IMR-90 (cell line): ENCODE results near the gene IMPDH1. TPM values are rescaled to one million over a fixed set of nuclear protein-coding genes. Genes with fewer than 3 reads are reported as not detected.

Source experiments
- ATAC-seq: fragments of 200-7000 bp; cut with Tn5 transposase; 2 replicates; pipeline ENCODE4 v1.9.1; 2020; ENCODE audit warnings: low read depth, mild to moderate bottlenecking, moderate library complexity
- BruUV-seq: library from RNA; stranded (reverse); fragments of 400-500 nt; replicated peaks from 2 replicates; lab custom pipeline; 2021; lab: Mats Ljungman, UMichigan
- CTCF ChIA-PET: fragments of 300-600 bp; formaldehyde crosslinking; extraction: SDS; loops from one replicate; lab custom pipeline; 2021; ENCODE audit warnings: antibody characterized with exemption; lab: Yijun Ruan, JAX
- POLR2A ChIA-PET: fragments of 300-600 bp; sonication (Branson Sonifier 250); formaldehyde crosslinking; loops from one replicate; lab custom pipeline; 2022; ENCODE audit warnings: antibody characterized with exemption; ENCODE audit not compliant: unreplicated experiment; lab: Charles Lee
- DNase-seq: peaks from one replicate; pipeline ENCODE4 v3.0.0; 2013
- H2AFZ ChIP-seq: replicated peaks from 2 replicates; pipeline ENCODE3; 2013; ENCODE audit warnings: low read length, mild to moderate bottlenecking; ENCODE audit not compliant: poor library complexity
- H2AK5ac ChIP-seq: 2 replicates; pipeline ENCODE4 v1.6.1; 2013; ENCODE audit warnings: low read depth, low read length, inconsistent platforms
- H2AK9ac ChIP-seq: replicated peaks from 2 replicates; pipeline ENCODE3; 2013; ENCODE audit warnings: mild to moderate bottlenecking, low read depth, low read length, moderate library complexity; ENCODE audit not compliant: poor library complexity
- H2BK120ac ChIP-seq: 2 replicates; pipeline ENCODE4 v1.6.1; 2013; ENCODE audit warnings: low read depth, low read length, inconsistent platforms
- H2BK15ac ChIP-seq: 3 replicates; pipeline ENCODE4 v1.6.1; 2013; ENCODE audit warnings: low read depth, low read length, inconsistent platforms
- H2BK20ac ChIP-seq: 2 replicates; pipeline ENCODE4 v1.6.1; 2013; ENCODE audit warnings: low read depth, mild to moderate bottlenecking, inconsistent platforms, low read length, moderate library complexity
- H2BK5ac ChIP-seq: 2 replicates; pipeline ENCODE4 v1.6.1; 2013; ENCODE audit warnings: mild to moderate bottlenecking, low read depth, low read length, inconsistent platforms; ENCODE audit not compliant: poor library complexity, severe bottlenecking
- H3K14ac ChIP-seq: replicated peaks from 2 replicates; pipeline ENCODE4 v1.6.1; 2013; ENCODE audit warnings: low read depth, low read length, inconsistent platforms
- H3K18ac ChIP-seq: 2 replicates; pipeline ENCODE4 v1.6.1; 2013; ENCODE audit warnings: low read depth, low read length, control low read depth
- H3K23ac ChIP-seq: 2 replicates; pipeline ENCODE4 v1.6.1; 2013; ENCODE audit warnings: low read depth, low read length, inconsistent platforms
- H3K27ac ChIP-seq: 2 replicates; pipeline ENCODE4 v1.5.1; 2013; ENCODE audit warnings: mild to moderate bottlenecking, control low read depth, low read length; ENCODE audit not compliant: insufficient read depth
- H3K27me3 ChIP-seq: 2 replicates; pipeline ENCODE4 v1.6.1; 2013; ENCODE audit warnings: low read length; ENCODE audit not compliant: control insufficient read depth, insufficient read depth
- H3K36me3 ChIP-seq: 2 replicates; pipeline ENCODE4 v1.6.1; 2013; ENCODE audit warnings: low read length, mixed read lengths; ENCODE audit not compliant: control insufficient read depth, insufficient read depth
- H3K4ac ChIP-seq: 2 replicates; pipeline ENCODE4 v1.6.1; 2013; ENCODE audit warnings: low read depth, low read length, inconsistent platforms
- H3K4me1 ChIP-seq: 2 replicates; pipeline ENCODE4 v1.6.1; 2013; ENCODE audit warnings: low read length, mixed read lengths; ENCODE audit not compliant: control insufficient read depth, insufficient read depth
- H3K4me2 ChIP-seq: 2 replicates; pipeline ENCODE4 v1.6.1; 2013; ENCODE audit warnings: low read depth, mild to moderate bottlenecking, control low read depth, low read length, moderate library complexity
- H3K4me3 ChIP-seq: 2 replicates; pipeline ENCODE4 v1.5.1; 2013; ENCODE audit warnings: low read depth, mild to moderate bottlenecking, control low read depth, low read length, moderate library complexity; ENCODE audit not compliant: insufficient read depth
- H3K56ac ChIP-seq: 2 replicates; pipeline ENCODE4 v1.6.1; 2013; ENCODE audit warnings: low read length, inconsistent platforms; ENCODE audit not compliant: insufficient read depth; ENCODE audit errors: extremely low read depth
- H3K79me1 ChIP-seq, 2 experiments: 2 replicates each; pipeline ENCODE4 v1.6.1; 2013; ENCODE audit warnings: low read length in 2 of 2, inconsistent platforms in 1 of 2, low read depth in 1 of 2
- H3K9ac ChIP-seq: 2 replicates; pipeline ENCODE4 v1.6.1; 2013; ENCODE audit warnings: low read depth, low read length, control low read depth
- H3K9me1 ChIP-seq: 2 replicates; pipeline ENCODE4 v1.6.1; 2013; ENCODE audit warnings: low read length, inconsistent platforms; ENCODE audit not compliant: insufficient read depth
- H3K9me3 ChIP-seq: 2 replicates; pipeline ENCODE4 v1.6.1; 2013; ENCODE audit warnings: low read length; ENCODE audit not compliant: control insufficient read depth, insufficient read depth
- H4K20me1 ChIP-seq: 2 replicates; pipeline ENCODE4 v1.6.1; 2013; ENCODE audit warnings: low read length, inconsistent platforms; ENCODE audit not compliant: insufficient read depth
- H4K5ac ChIP-seq: 2 replicates; pipeline ENCODE4 v1.6.1; 2013; ENCODE audit warnings: mild to moderate bottlenecking, low read depth, low read length, control low read depth
- H4K8ac ChIP-seq, 2 experiments: 2 replicates each; pipeline ENCODE4 v1.6.1; 2013; ENCODE audit warnings: low read depth in 2 of 2, low read length in 2 of 2, control low read depth in 1 of 2, inconsistent platforms in 1 of 2
- H4K91ac ChIP-seq: 2 replicates; pipeline ENCODE4 v1.6.1; 2013; ENCODE audit warnings: low read depth, low read length, inconsistent platforms; ENCODE audit not compliant: insufficient read depth
- BHLHE40 ChIP-seq: fragments of 150-350 bp; IDR thresholded peaks from 2 replicates; pipeline ENCODE4 v1.6.1; 2016; ENCODE audit warnings: mild to moderate bottlenecking, low read depth, low read length
- NFE2L2 ChIP-seq: fragments of 150-350 bp; IDR thresholded peaks from 2 replicates; pipeline ENCODE4 v1.6.1; 2016; ENCODE audit warnings: low read depth, mild to moderate bottlenecking, low read length
- RCOR1 ChIP-seq: IDR thresholded peaks from 2 replicates; pipeline ENCODE4 v1.6.1; 2012; ENCODE audit warnings: mild to moderate bottlenecking, low read length, improper control_type of control experiment; ENCODE audit not compliant: insufficient replicate concordance
- USF2 ChIP-seq: fragments of 150-350 bp; IDR thresholded peaks from 2 replicates; pipeline ENCODE4 v1.6.1; 2017; ENCODE audit warnings: mild to moderate bottlenecking, antibody characterized with exemption, low read length, low read depth
- WGBS, 2 experiments: methylation state at CpG; one replicate each; pipeline versions ENCODE4 v1.1.5 to v1.1.7; 2013; ENCODE audit warnings: missing lambda C conversion rate in 2 of 2; ENCODE audit not compliant: insufficient read length in 1 of 2; ENCODE audit errors: extremely low coverage in 2 of 2; 5-methylcytosine and 5-hydroxymethylcytosine counted together
- dilution Hi-C: fragments of 300-500 bp; cut with HindIII; formaldehyde crosslinking; loops from one replicate; pipeline ENCODE4 v1.14.3; 2018; ENCODE audit warnings: low sequenced_read_pairs; ENCODE audit not compliant: unreplicated experiment
- in situ Hi-C: fragments of 300-500 bp; cut with MboI; formaldehyde crosslinking; loops from 3 replicates; pipeline ENCODE4 v1.14.3; 2019; ENCODE audit warnings: low sequenced_read_pairs, inconsistent platforms, mixed read lengths
- intact Hi-C: fragments of 100-400 bp; cut with micrococcal nuclease; formaldehyde crosslinking; loops from 2 replicates; pipeline ENCODE4 v1.10.0; 2022
- polyA plus RNA-seq, 3 experiments: library from polyadenylated mRNA; depleted of rRNA; stranded (reverse); fragments of >200 nt; gene quantifications; 2 replicates each; pipeline ENCODE4 v1.2.3, GENCODE V29; 2012; ENCODE audit warnings: low replicate concordance in 1 of 3
- total RNA-seq: library from RNA; depleted of rRNA; stranded (reverse); fragments of >200 nt; gene quantifications from 2 replicates; pipeline ENCODE4 v1.2.3, GENCODE V29; 2012

Gene IMPDH1
- total and polyA plus RNA-seq, 2 of the 4 experiments (the other 2 are of a cell fraction) = 49.5 to 69.3 TPM

GRCh38 chr7:128398016-128398840 lies 11.6 kb downstream of the IMPDH1 start (continued):
- TF ChIP-seq RCOR1 = no peak

DNA sequence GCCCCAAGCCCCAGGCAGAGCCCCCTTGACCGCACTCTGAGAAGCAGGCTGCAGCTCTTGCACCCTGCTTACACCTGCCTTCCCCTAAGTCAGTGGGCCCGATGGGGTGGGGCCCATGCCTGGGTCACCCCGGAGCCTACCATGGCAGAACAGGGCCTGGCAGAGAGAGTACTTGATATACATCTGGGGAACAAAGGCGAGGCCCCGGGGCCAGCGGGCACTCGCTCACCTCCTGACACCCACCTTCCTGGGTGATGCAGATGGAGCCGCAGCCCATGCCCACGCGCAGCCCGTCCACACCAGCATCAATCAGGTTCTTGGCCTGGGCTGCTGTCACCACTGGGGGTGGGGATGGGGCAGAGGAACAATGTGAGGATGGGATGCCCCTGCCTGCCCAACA lies 13.4 kb downstream of the IMPDH1 start:
- in situ Hi-C loops = no loop called here
- H2AK9ac ChIP-seq = no peak overlapping the region
- H3K36me3 ChIP-seq = peaks cover 68% of the 10 kb centered on the region

More for the DNA sequence above, 13.4 kb downstream of the IMPDH1 start:
- DNase-seq (no peak), ATAC-seq (no peak)
- Histone ChIP-seq H3K14ac (no peak overlapping the region), H4K20me1 (peaks cover 15% of the 10 kb centered on the region; the same call in 1 of the 2 replicates), H2BK5ac (no peak overlapping the region), H3K4me2 (no peak overlapping the region), H3K56ac (no peak overlapping the region), H3K4me1 (no peaks in the 10 kb centered on the region), H3K23ac (no peak overlapping the region), H2AK5ac (no peak overlapping the region), H2BK120ac (no peak overlapping the region), H3K27me3 (no peaks in the 10 kb centered on the region), H2AFZ (no peak overlapping the region), H2BK15ac (no peak overlapping the region), H4K5ac (no peak overlapping the region), H3K79me1 (peaks cover 4 to 7% of the 10 kb centered on the region in 2 experiments; a peak in 2 of 4 replicates), H3K9ac (no peak overlapping the region), H3K4me3 (no peak overlapping the region), H3K18ac (no peak overlapping the region), H2BK20ac (no peak overlapping the region), H3K9me1 (no peaks in the 10 kb centered on the region), H3K9me3 (no peaks in the 10 kb centered on the region), H4K8ac (no peak overlapping the region), H3K4ac (no peak overlapping the region), H4K91ac (no peak overlapping the region), H3K27ac (no peak overlapping the region)
- CTCF ChIA-PET = interaction anchor here (0.6 kb wide), 1 partner anchor 26 kb away, joined by 3 read pairs; no protein-coding TSS in a partner anchor
- TF ChIP-seq BHLHE40 (no peak), USF2 (no peak), NFE2L2 (no peak)
- WGBS, 2 experiments = no CpG with 5 or more reads among the region's 11 CpGs
- intact Hi-C loops = no loop called here
- dilution Hi-C loops = no loop called here
- BruUV-seq = no TSS peak
- POLR2A ChIA-PET = no interaction called here
